HUES48 (cell line): Measurements from ENCODE around the gene CFTR.
A peak's percentile ranks its signal among the peaks of the same experiment; 100 is the strongest.

Experiments used
- H3K27ac ChIP-seq: one replicate; pipeline ENCODE4 v1.7.0; 2013; ENCODE audit warnings: low read depth, low read length, inconsistent platforms
- H3K27me3 ChIP-seq: 2 replicates; pipeline ENCODE4 v1.6.1; 2013; ENCODE audit warnings: mild to moderate bottlenecking, low read length; ENCODE audit not compliant: control insufficient read depth, insufficient read depth
- H3K36me3 ChIP-seq: 2 replicates; pipeline ENCODE4 v1.6.1; 2013; ENCODE audit warnings: low read length; ENCODE audit not compliant: control insufficient read depth, insufficient read depth
- H3K4me1 ChIP-seq: 2 replicates; pipeline ENCODE4 v1.6.1; 2013; ENCODE audit warnings: mild to moderate bottlenecking, low read length; ENCODE audit not compliant: control insufficient read depth, insufficient read depth
- H3K4me3 ChIP-seq: 2 replicates; pipeline ENCODE4 v1.5.1; 2013; ENCODE audit warnings: mild to moderate bottlenecking, low read depth, low read length
- H3K9ac ChIP-seq: 2 replicates; pipeline ENCODE4 v1.6.1; 2013; ENCODE audit warnings: mild to moderate bottlenecking, low read depth, low read length, moderate library complexity
- H3K9me3 ChIP-seq: 2 replicates; pipeline ENCODE4 v1.6.1; 2013; ENCODE audit warnings: low read length; ENCODE audit not compliant: control insufficient read depth, insufficient read depth

The CFTR gene

DNA sequence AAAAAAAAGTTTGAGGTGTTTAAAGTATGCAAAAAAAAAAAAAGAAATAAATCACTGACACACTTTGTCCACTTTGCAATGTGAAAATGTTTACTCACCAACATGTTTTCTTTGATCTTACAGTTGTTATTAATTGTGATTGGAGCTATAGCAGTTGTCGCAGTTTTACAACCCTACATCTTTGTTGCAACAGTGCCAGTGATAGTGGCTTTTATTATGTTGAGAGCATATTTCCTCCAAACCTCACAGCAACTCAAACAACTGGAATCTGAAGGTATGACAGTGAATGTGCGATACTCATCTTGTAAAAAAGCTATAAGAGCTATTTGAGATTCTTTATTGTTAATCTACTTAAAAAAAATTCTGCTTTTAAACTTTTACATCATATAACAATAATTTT is 130.6 kb downstream of the CFTR start:
- Histone ChIP-seq H3K27ac (no peak overlapping the region), H3K9me3 (no peaks in the 10 kb centered on the region), H3K27me3 (no peaks in the 10 kb centered on the region), H3K4me1 (no peaks in the 10 kb centered on the region), H3K9ac (no peak overlapping the region), H3K36me3 (no peaks in the 10 kb centered on the region), H3K4me3 (no peak overlapping the region)

GRCh38 chr7:117612637-117613036 is 132.8 kb downstream of the CFTR start:
- H3K4me1 ChIP-seq, result no peaks in the 10 kb centered on the region
- H3K4me3 ChIP-seq, result no peak overlapping the region
- no peaks in the 10 kb centered on the region for H3K27me3 ChIP-seq
- no peak overlapping the region for H3K9ac ChIP-seq
- no peaks in the 10 kb centered on the region for H3K36me3 ChIP-seq
- H3K9me3 ChIP-seq, result no peaks in the 10 kb centered on the region
- no peak overlapping the region for H3K27ac ChIP-seq

DNA sequence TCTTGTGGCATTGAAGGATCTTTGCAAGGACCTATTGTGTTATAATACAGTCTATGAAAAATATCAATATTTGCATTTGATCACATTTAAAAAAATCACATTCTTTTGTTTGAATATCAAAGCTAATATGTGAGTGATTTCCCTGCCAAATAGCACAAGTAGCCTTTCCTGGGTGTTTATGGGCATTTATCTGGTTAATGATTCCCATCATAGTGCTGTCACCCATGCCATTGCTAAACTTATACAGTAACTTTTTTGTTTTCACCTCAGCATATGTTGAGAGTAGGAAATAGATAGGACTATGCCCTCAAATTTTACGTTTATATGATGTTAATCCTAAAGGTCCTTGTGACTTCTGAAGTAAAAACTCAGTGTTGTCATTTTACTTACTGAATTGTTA is 136.9 kb downstream of the CFTR start:
- Histone ChIP-seq H3K27ac (no peak overlapping the region), H3K9me3 (no peaks in the 10 kb centered on the region), H3K4me3 (no peak overlapping the region), H3K36me3 (no peaks in the 10 kb centered on the region), H3K4me1 (peaks cover 5% of the 10 kb centered on the region), H3K27me3 (no peaks in the 10 kb centered on the region), H3K9ac (no peak overlapping the region)

DNA sequence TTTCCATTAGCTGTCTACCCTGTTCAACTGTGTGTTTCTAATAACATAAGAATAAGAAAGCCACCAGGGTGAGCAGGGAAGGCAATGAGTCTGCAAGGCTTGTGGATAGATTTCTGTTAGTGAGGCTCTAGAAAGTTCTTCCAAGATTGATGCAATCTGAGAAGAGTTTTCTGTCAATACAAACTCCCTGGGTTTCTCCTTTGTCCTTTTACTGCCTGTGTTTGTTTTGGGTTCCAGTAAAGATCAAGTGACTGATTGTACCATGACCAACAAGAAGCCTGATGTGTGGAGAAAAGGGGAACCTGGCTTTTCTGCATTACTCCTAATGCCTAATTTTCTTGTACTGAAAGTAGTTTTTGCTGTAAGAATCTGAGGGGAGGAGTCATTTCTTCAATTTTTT is 139.9 kb downstream of the CFTR start:
- Histone ChIP-seq H3K4me1 (peaks cover 5% of the 10 kb centered on the region), H3K9me3 (no peaks in the 10 kb centered on the region), H3K9ac (no peak overlapping the region), H3K27ac (no peak overlapping the region), H3K4me3 (no peak overlapping the region), H3K27me3 (no peaks in the 10 kb centered on the region), H3K36me3 (no peaks in the 10 kb centered on the region)

GRCh38 chr7:117621075-117621618 is 141.3 kb downstream of the CFTR start:
- Histone ChIP-seq H3K9me3 (no peaks in the 10 kb centered on the region), H3K27me3 (no peaks in the 10 kb centered on the region), H3K4me3 (no peak overlapping the region), H3K4me1 (peaks cover 5% of the 10 kb centered on the region), H3K9ac (no peak overlapping the region), H3K27ac (no peak overlapping the region), H3K36me3 (no peaks in the 10 kb centered on the region)

DNA sequence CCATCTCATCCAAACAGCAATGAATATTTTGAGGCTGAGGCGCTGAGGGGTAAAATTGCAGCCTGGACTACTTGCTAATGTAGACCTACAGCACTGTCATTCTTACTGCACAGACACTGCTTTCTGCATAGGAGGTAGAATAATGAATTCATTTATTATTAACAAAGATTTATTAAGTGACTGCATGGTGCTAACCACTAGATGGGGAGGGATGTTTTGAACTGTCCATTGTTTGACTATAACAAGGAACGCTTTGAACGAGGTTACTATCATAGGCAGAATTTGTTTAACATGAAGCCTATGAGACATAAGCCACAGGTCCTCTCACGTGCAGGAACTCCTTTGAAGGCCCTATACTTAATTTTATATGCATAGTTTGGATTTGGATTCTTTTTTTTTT is 143.8 kb downstream of the CFTR start:
- H3K27me3 ChIP-seq, result no peaks in the 10 kb centered on the region
- H3K4me3 ChIP-seq, result no peak overlapping the region
- no peak overlapping the region for H3K27ac ChIP-seq
- H3K9ac ChIP-seq, result no peak overlapping the region
- H3K9me3 ChIP-seq, result no peaks in the 10 kb centered on the region
- no peaks in the 10 kb centered on the region for H3K36me3 ChIP-seq
- H3K4me1 ChIP-seq, result peaks cover 5% of the 10 kb centered on the region

DNA sequence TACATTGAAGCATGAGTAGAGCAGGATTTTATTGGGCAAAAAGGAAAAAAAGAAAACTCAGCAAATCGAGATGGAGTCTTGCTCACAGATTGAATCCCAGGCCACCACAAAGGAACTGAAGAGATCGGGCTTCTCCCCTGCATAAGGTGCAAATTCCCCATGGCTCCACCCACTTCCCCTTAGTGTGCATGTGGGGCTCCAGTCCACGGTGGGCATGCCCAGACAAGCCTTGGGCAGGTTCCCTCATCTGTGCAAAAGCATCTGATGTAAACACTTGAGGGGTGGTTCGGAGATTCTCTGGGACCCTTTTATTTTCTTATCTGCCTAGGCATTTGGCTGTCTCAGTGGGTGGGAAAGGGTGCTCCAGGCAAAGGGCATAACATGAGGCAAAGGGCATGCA is 150.7 kb downstream of the CFTR start:
- no peaks in the 10 kb centered on the region for H3K27me3 ChIP-seq
- no peak overlapping the region for H3K4me3 ChIP-seq
- no peak overlapping the region for H3K9ac ChIP-seq
- H3K9me3 ChIP-seq, result peaks cover 7% of the 10 kb centered on the region
- peaks cover 18% of the 10 kb centered on the region for H3K4me1 ChIP-seq
- H3K36me3 ChIP-seq, result no peaks in the 10 kb centered on the region; the same call in 1 of the 2 replicates
- H3K27ac ChIP-seq, result no peak overlapping the region

DNA sequence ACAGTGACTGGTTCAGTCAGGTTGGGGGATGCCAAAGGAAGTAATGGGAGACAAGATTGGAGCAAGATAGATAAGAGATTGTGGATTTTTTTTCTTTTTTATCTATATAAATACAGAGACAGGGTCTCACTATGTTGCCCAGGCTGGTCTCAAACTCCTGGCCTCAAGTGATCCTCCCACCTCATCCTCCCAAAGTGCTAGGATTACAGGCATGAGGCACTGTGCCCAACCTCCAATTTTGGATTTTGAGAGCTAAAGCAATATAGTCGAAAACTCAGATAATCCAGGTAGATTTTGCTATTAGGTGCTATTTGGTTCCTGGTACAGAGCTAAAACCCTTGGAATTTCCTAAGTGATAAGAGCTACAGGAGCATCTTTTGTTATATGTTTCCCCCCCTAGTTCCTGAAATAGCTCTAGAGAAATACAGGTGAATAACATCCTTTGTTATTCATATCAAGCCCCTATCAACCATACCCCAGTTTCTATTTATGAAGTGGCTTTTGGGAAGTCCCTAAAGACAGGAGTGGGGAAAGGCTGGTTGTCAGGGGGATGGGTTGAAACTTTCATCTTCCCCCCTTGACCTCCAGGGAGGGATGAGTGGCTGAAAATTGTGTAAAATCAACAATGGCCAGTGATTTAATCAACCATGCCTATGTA is 151.2 kb downstream of the CFTR start:
- H3K9ac ChIP-seq, result no peak overlapping the region
- no peaks in the 10 kb centered on the region; the same call in 1 of the 2 replicates for H3K36me3 ChIP-seq
- peaks cover 7% of the 10 kb centered on the region for H3K9me3 ChIP-seq
- H3K4me3 ChIP-seq, result no peak overlapping the region
- no peaks in the 10 kb centered on the region for H3K27me3 ChIP-seq
- H3K4me1 ChIP-seq, result peaks cover 18% of the 10 kb centered on the region
- peak overlapping the region; percentile 26 for H3K27ac ChIP-seq

DNA sequence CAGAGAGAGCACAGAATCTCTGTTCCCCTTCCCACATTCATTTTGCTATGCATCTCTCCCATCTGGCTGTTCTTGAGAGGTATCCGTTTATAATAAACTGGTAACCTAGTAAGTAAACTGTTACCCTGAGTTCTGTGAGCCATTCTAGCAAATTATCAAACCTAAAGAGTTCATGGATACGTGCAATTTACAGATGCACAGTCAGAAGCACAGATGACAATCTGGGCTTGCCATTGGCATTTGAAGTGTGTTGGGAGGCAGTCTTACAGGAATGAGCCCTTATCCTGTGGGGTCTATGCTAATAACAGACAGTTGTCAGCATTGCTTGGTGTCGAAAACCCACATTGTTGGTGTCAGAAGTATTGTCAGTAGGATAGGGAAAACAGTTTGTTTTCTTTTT is 151.8 kb downstream of the CFTR start:
- H3K9me3 ChIP-seq, result peaks cover 7% of the 10 kb centered on the region
- H3K27ac ChIP-seq, result peak overlapping the region; percentile 26
- H3K4me1 ChIP-seq, result peaks cover 18% of the 10 kb centered on the region
- H3K4me3 ChIP-seq, result no peak overlapping the region
- no peak overlapping the region for H3K9ac ChIP-seq
- H3K27me3 ChIP-seq, result no peaks in the 10 kb centered on the region
- no peaks in the 10 kb centered on the region; the same call in 1 of the 2 replicates for H3K36me3 ChIP-seq

- Histone ChIP-seq H3K27ac (no peak overlapping the region), H3K9me3 (peaks cover 3% of the 10 kb centered on the region; the same call in 1 of the 2 replicates), H3K4me1 (no peaks in the 10 kb centered on the region), H3K9ac (no peak overlapping the region), H3K4me3 (no peak overlapping the region), H3K27me3 (no peaks in the 10 kb centered on the region), H3K36me3 (no peaks in the 10 kb centered on the region)
Observed at GRCh38 chr7:117637937-117638336, 158.1 kb downstream of the CFTR start.

- Histone ChIP-seq H3K27ac (no peak overlapping the region), H3K27me3 (no peaks in the 10 kb centered on the region), H3K36me3 (no peaks in the 10 kb centered on the region), H3K4me3 (no peak overlapping the region), H3K9me3 (no peaks in the 10 kb centered on the region), H3K9ac (no peak overlapping the region), H3K4me1 (no peaks in the 10 kb centered on the region)
Observed at GRCh38 chr7:117639966-117640365, 160.1 kb downstream of the CFTR start.
